Measurements from ENCODE around the gene BARHL1.

The BARHL1 gene

GRCh38 chr9:132616725-132617124 lies 34.3 kb downstream of the BARHL1 start:
- no peak for DNase-seq (ENCODE audit: low read depth)

GRCh38 chr9:132622159-132622558 lies 39.8 kb downstream of the BARHL1 start:
- DNase-seq (ENCODE audit: low read depth): no peak

GRCh38 chr9:132626285-132626684 lies 43.9 kb downstream of the BARHL1 start:
- no peak for DNase-seq (ENCODE audit: low read depth)

GRCh38 chr9:132627106-132627505 lies 44.7 kb downstream of the BARHL1 start:
- no peak for DNase-seq (ENCODE audit: low read depth)

- no peak for DNase-seq (ENCODE audit: low read depth)
Measured at GRCh38 chr9:132627594-132627993, 45.2 kb downstream of the BARHL1 start.

GRCh38 chr9:132628746-132629145 lies 46.3 kb downstream of the BARHL1 start:
- DNase-seq (ENCODE audit: low read depth): no peak

- DNase-seq (ENCODE audit: low read depth): no peak
Measured at GRCh38 chr9:132630116-132630515, 47.7 kb downstream of the BARHL1 start.

GRCh38 chr9:132630811-132631210 lies 48.4 kb downstream of the BARHL1 start:
- DNase-seq (ENCODE audit: low read depth): no peak

GRCh38 chr9:132631280-132631679 lies 48.9 kb downstream of the BARHL1 start:
- no peak for DNase-seq (ENCODE audit: low read depth)

GRCh38 chr9:132631685-132632084 lies 49.3 kb downstream of the BARHL1 start:
- DNase-seq (ENCODE audit: low read depth): no peak

GRCh38 chr9:132632413-132633129 lies 50.2 kb downstream of the BARHL1 start:
- DNase-seq (ENCODE audit: low read depth): no peak

GRCh38 chr9:132634327-132634726 lies 51.9 kb downstream of the BARHL1 start:
- no peak for DNase-seq (ENCODE audit: low read depth)

GRCh38 chr9:132637351-132637750 lies 54.9 kb downstream of the BARHL1 start:
- DNase-seq (ENCODE audit: low read depth): no peak

- DNase-seq (ENCODE audit: low read depth): no peak
Measured at GRCh38 chr9:132637801-132638200, 55.4 kb downstream of the BARHL1 start.

- no peak for DNase-seq (ENCODE audit: low read depth)
Measured at GRCh38 chr9:132638240-132638639, 55.8 kb downstream of the BARHL1 start.

- DNase-seq (ENCODE audit: low read depth): no peak
Measured at GRCh38 chr9:132639322-132639721, 56.9 kb downstream of the BARHL1 start.
